A549 (cell line): ENCODE data around the gene ORC1. TPM values are rescaled to one million over a fixed set of nuclear protein-coding genes. Genes with fewer than 3 reads are reported as not detected.

Source experiments
- ATAC-seq, 2 experiments: fragments of 200-7000 bp in 1 of 2; fragments of >200 bp in 1 of 2; cut with Nextera tagmentation in 1 of 2; cut with Tn5 transposase in 1 of 2; 3 replicates each; pipeline versions ENCODE4 v1.8.0 to v1.9.1; 2018 to 2020; ENCODE audit warnings: mild to moderate bottlenecking in 1 of 2, moderate library complexity in 1 of 2
- CTCF ChIA-PET: fragments of 300-600 bp; sonication (Branson Sonifier 250); formaldehyde crosslinking; extraction: SDS; loops from one replicate; lab custom pipeline; 2021; ENCODE audit warnings: antibody characterized with exemption, inconsistent platforms; lab: Yijun Ruan, JAX
- POLR2A ChIA-PET: fragments of 350-600 bp; formaldehyde crosslinking; extraction: SDS; loops from one replicate; lab custom pipeline; 2021; ENCODE audit warnings: antibody characterized with exemption, inconsistent platforms; lab: Yijun Ruan, JAX
- DNase-seq, 2 experiments: peaks; one replicate each; pipeline versions ENCODE4 v3.0.0 to v3.0.0-alpha.2; 2011 to 2016; ENCODE audit warnings: low read depth in 1 of 2, low spot score in 1 of 2
- FAIRE-seq: peaks from 2 replicates; lab custom pipeline; 2011; peaks lifted over from hg19 to GRCh38; lab: Jason Lieb, UNC
- H3K27ac ChIP-seq, 2 experiments: fragments of >200 bp; sonication (Bioruptor Twin); formaldehyde crosslinking; 3 replicates each; pipeline ENCODE4 v1.5.1; 2016 to 2017
- H3K4me1 ChIP-seq: fragments of >200 bp; sonication (Bioruptor Twin); formaldehyde crosslinking; 3 replicates; pipeline ENCODE4 v1.6.1; 2016
- H3K4me2 ChIP-seq: fragments of >200 bp; sonication (Bioruptor Twin); formaldehyde crosslinking; 3 replicates; pipeline ENCODE4 v1.6.1; 2016
- H3K4me3 ChIP-seq: fragments of >200 bp; sonication (Bioruptor Twin); formaldehyde crosslinking; 3 replicates; pipeline ENCODE4 v1.5.1; 2016
- H3K9me3 ChIP-seq: fragments of >200 bp; sonication (Bioruptor Twin); formaldehyde crosslinking; 3 replicates; pipeline ENCODE4 v1.6.1; 2016
- BHLHE40 ChIP-seq: IDR thresholded peaks from 2 replicates; pipeline ENCODE4 v1.6.1; 2012; ENCODE audit warnings: low read depth, low read length, inconsistent platforms
- CBX8 ChIP-seq: fragments of 200-600 bp; sonication (generic); IDR thresholded peaks from 2 replicates; pipeline ENCODE4 v1.6.1; 2016
- CEBPB ChIP-seq, 2 experiments: fragments of >200 bp in 1 of 2; sonication (Bioruptor Twin) in 1 of 2; formaldehyde crosslinking in 1 of 2; IDR thresholded peaks; 2 replicates each; pipeline ENCODE4 v1.6.1; 2012 to 2016
- CHD2 ChIP-seq: fragments of 150-350 bp; IDR thresholded peaks from 2 replicates; pipeline ENCODE4 v1.6.1; 2014; ENCODE audit warnings: low read length; ENCODE audit not compliant: partially characterized antibody
- EHMT2 ChIP-seq: fragments of 200-600 bp; sonication (generic); IDR thresholded peaks from 2 replicates; pipeline ENCODE4 v1.6.1; 2016; ENCODE audit warnings: antibody characterized with exemption, low read depth, mild to moderate bottlenecking, moderate library complexity
- ESRRA ChIP-seq: fragments of 150-350 bp; IDR thresholded peaks from 2 replicates; pipeline ENCODE4 v1.6.1; 2014; ENCODE audit warnings: mild to moderate bottlenecking, low read length, borderline replicate concordance
- FOSB ChIP-seq: fragments of 250-450 bp; sonication (Bioruptor Pico); IDR thresholded peaks from 2 replicates; pipeline ENCODE4 v1.5.0; 2020; ENCODE audit warnings: mild to moderate bottlenecking, moderate library complexity
- GATA3 ChIP-seq: IDR thresholded peaks from 2 replicates; pipeline ENCODE4 v1.6.1; 2012; ENCODE audit warnings: borderline replicate concordance
- HEYL ChIP-seq: fragments of 250-450 bp; sonication (Bioruptor Pico); IDR thresholded peaks from 2 replicates; pipeline ENCODE4 v1.8.0; 2021; ENCODE audit warnings: mild to moderate bottlenecking, moderate library complexity
- HOXB13 ChIP-seq: fragments of 250-450 bp; sonication (Bioruptor Pico); IDR thresholded peaks from 2 replicates; pipeline ENCODE4 v1.5.0; 2020; ENCODE audit warnings: low read depth, mild to moderate bottlenecking, moderate library complexity
- HOXB5 ChIP-seq: fragments of 250-450 bp; sonication (Bioruptor Pico); IDR thresholded peaks from 2 replicates; pipeline ENCODE4 v1.5.0; 2020; ENCODE audit warnings: mild to moderate bottlenecking, moderate library complexity
- KDM1A ChIP-seq: fragments of 200-600 bp; sonication (generic); IDR thresholded peaks from 2 replicates; pipeline ENCODE4 v1.6.1; 2016; ENCODE audit warnings: low read depth, mild to moderate bottlenecking
- KDM5A ChIP-seq: fragments of 200-600 bp; sonication (generic); IDR thresholded peaks from 2 replicates; pipeline ENCODE4 v1.6.1; 2016; ENCODE audit warnings: antibody characterized with exemption, mild to moderate bottlenecking
- NPAS2 ChIP-seq: fragments of 250-450 bp; sonication (Bioruptor Pico); IDR thresholded peaks from 2 replicates; pipeline ENCODE4 v1.8.0; 2022; ENCODE audit warnings: mild to moderate bottlenecking, moderate library complexity, borderline replicate concordance
- PHF8 ChIP-seq: fragments of 200-600 bp; sonication (generic); IDR thresholded peaks from 2 replicates; pipeline ENCODE4 v1.6.1; 2016; ENCODE audit warnings: low read depth, mild to moderate bottlenecking, antibody characterized with exemption, moderate library complexity, borderline replicate concordance
- RAD21 ChIP-seq, 2 experiments: fragments of >200 bp in 1 of 2; sonication (Bioruptor Twin) in 1 of 2; formaldehyde crosslinking in 1 of 2; IDR thresholded peaks in 1 of 2; conservative IDR thresholded peaks in 1 of 2; 2 replicates in 1 of 2; 3 replicates in 1 of 2; pipeline ENCODE4 v1.6.1; 2012 to 2018; ENCODE audit warnings: inconsistent platforms in 1 of 2
- RCOR1 ChIP-seq: fragments of 150-350 bp; IDR thresholded peaks from 2 replicates; pipeline ENCODE4 v1.6.1; 2014; ENCODE audit warnings: antibody characterized with exemption, low read length, low read depth
- RNF2 ChIP-seq: fragments of 200-600 bp; sonication (generic); IDR thresholded peaks from 2 replicates; pipeline ENCODE4 v1.6.1; 2016; ENCODE audit warnings: low read depth, mild to moderate bottlenecking, antibody characterized with exemption, moderate library complexity, borderline replicate concordance
- SREBF2 ChIP-seq: fragments of 450-650 bp; IDR thresholded peaks from 2 replicates; pipeline ENCODE4 v1.6.1; 2014; ENCODE audit warnings: mild to moderate bottlenecking, moderate library complexity
- TFCP2L1 ChIP-seq: fragments of 250-450 bp; sonication (Bioruptor Pico); IDR thresholded peaks from 2 replicates; pipeline ENCODE4 v1.5.0; 2021; ENCODE audit warnings: mild to moderate bottlenecking
- ZFP36 ChIP-seq: fragments of 450-650 bp; IDR thresholded peaks from 2 replicates; pipeline ENCODE4 v1.6.1; 2014; ENCODE audit warnings: borderline replicate concordance; ENCODE audit not compliant: partially characterized antibody
- ZSCAN20 ChIP-seq: fragments of 250-450 bp; sonication (Bioruptor Pico); IDR thresholded peaks from 2 replicates; pipeline ENCODE4 v1.8.0; 2022; ENCODE audit warnings: mild to moderate bottlenecking, moderate library complexity
- WGBS: methylation state at CpG from one replicate; pipeline ENCODE4 v1.1.6; 2017; ENCODE audit errors: missing lambda C conversion rate; 5-methylcytosine and 5-hydroxymethylcytosine counted together
- polyA plus RNA-seq, 4 experiments: library from polyadenylated mRNA; depleted of rRNA in 3 of 4; stranded (reverse); fragments of >200 nt; fragmentation: RNase III in 1 of 4; extraction: RNeasy Plus Mini Kit Qiagen cat#74134 plus additional on column Dnase treatment in 1 of 4; gene quantifications; 2 replicates in 3 of 4; 3 replicates in 1 of 4; pipeline ENCODE4 v1.2.3, GENCODE V29; 2011 to 2017
- TF ChIP-seq, protein P1 (sequence below): IDR thresholded peaks from 2 replicates; pipeline ENCODE4 v1.6.1; 2012
- TF ChIP-seq, protein P2 (sequence below): IDR thresholded peaks from 2 replicates; pipeline ENCODE4 v1.6.1; 2012; ENCODE audit warnings: low read depth, borderline replicate concordance
- TF ChIP-seq, protein P3 (sequence below): fragments of >200 bp; sonication (Bioruptor Twin); formaldehyde crosslinking; IDR thresholded peaks from 2 replicates; pipeline ENCODE4 v1.6.1; 2016
- TF ChIP-seq, protein P4 (sequence below): fragments of 250-450 bp; sonication (Bioruptor Pico); IDR thresholded peaks from 2 replicates; pipeline ENCODE4 v1.5.0; 2020; ENCODE audit warnings: low read depth, mild to moderate bottlenecking, moderate library complexity
- TF ChIP-seq, protein P5 (sequence below): fragments of >200 bp; sonication (Bioruptor Twin); formaldehyde crosslinking; IDR thresholded peaks from 3 replicates; pipeline ENCODE4 v1.6.1; 2016

ORC1 gene
- polyA plus RNA-seq, 2 of the 4 experiments (the other 2 are of a cell fraction), result 18.9 to 19.1 TPM

DNA sequence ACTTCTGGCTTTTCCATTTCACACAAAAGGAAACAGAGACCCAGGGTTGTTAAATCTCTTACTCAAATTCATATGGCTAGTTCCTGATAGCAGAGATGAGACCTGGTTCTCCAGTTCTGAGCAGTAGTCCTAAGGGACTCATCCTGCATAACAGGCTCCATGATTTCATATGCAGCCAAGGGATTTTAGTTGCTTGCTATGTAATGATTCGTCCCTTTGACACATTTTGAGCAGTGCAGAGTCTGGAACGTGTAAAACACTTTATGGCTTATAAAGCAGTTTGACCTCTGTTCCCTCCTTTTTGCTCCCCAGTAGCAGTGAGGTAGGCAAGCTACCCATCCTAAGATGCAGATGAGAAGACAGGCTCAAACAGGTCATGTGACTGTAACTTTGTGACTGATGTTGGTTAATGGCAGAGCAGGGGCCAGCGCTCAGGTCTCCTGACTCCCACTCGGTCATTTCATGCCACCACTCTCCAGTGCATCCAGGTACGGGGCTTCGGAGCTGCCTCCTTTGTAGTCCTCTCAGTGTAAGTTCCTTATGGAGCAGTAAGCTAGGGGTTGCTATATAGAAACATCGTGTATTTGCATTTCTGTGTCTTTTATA is 62.5 kb downstream of the ORC1 start (continued):
- TF ChIP-seq, protein P1, sequence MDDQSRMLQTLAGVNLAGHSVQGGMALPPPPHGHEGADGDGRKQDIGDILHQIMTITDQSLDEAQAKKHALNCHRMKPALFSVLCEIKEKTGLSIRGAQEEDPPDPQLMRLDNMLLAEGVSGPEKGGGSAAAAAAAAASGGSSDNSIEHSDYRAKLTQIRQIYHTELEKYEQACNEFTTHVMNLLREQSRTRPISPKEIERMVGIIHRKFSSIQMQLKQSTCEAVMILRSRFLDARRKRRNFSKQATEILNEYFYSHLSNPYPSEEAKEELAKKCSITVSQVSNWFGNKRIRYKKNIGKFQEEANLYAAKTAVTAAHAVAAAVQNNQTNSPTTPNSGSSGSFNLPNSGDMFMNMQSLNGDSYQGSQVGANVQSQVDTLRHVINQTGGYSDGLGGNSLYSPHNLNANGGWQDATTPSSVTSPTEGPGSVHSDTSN, result no peak
- TF ChIP-seq EHMT2 (no peak), HOXB5 (no peak), TFCP2L1 (no peak)

DNA sequence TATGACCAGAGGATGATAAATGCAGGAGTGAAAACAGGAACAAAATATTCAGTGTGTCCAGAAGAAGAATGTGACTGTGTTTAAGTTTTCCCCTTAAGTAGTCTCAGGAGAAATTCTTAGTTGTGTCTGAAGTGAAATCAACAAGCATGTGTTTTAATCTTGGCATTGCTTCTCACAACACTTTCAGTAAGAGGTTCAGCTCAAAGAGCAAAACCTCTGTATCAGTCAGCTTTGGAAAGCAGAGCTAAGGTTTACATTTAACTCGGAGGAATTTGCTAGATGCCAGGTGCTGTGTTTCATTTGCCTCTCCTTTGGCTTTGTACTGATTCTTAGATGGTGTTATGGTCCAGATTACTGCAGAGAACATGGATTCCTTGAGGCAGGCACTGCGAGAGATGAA is 66.8 kb downstream of the ORC1 start:
- ChIA-PET POLR2A (no interaction called here), CTCF (interaction anchor here (0.8 to 1.0 kb wide), 2 partner anchors 30 to 349 kb away, joined by 3 read pairs; no protein-coding TSS in a partner anchor)
- no peak overlapping the region for H3K27ac ChIP-seq
- no peak for ATAC-seq
- TF ChIP-seq GATA3 (no peak), ZFP36 (no peak), KDM5A (no peak), RCOR1 (no peak), CBX8 (no peak), BHLHE40 (no peak), FOSB (no peak), RAD21 (conservative IDR thresholded peaks at IDR 0.05 in 1 of 2, IDR thresholded peaks at IDR 0.05 in 1 of 2) (no peak), NPAS2 (no peak), ZSCAN20 (no peak), HOXB13 (CRISPR knock-in tag) (no peak), CHD2 (no peak), SREBF2 (no peak), EHMT2 (no peak), ESRRA (no peak)
- TF ChIP-seq, protein P2, sequence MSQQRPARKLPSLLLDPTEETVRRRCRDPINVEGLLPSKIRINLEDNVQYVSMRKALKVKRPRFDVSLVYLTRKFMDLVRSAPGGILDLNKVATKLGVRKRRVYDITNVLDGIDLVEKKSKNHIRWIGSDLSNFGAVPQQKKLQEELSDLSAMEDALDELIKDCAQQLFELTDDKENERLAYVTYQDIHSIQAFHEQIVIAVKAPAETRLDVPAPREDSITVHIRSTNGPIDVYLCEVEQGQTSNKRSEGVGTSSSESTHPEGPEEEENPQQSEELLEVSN, result no peak
- TF ChIP-seq, protein P3, sequence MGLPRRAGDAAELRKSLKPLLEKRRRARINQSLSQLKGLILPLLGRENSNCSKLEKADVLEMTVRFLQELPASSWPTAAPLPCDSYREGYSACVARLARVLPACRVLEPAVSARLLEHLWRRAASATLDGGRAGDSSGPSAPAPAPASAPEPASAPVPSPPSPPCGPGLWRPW, result no peak
- TF ChIP-seq, protein P4, sequence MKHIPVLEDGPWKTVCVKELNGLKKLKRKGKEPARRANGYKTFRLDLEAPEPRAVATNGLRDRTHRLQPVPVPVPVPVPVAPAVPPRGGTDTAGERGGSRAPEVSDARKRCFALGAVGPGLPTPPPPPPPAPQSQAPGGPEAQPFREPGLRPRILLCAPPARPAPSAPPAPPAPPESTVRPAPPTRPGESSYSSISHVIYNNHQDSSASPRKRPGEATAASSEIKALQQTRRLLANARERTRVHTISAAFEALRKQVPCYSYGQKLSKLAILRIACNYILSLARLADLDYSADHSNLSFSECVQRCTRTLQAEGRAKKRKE (CRISPR knock-in tag), result no peak
- TF ChIP-seq, all 56 proteins: peak for 0
- H3K9me3 ChIP-seq, result no peaks in the 10 kb centered on the region
- no peak for DNase-seq
- H3K4me3 ChIP-seq, result no peak overlapping the region
- no peaks in the 10 kb centered on the region for H3K4me1 ChIP-seq
- H3K4me2 ChIP-seq, result no peak overlapping the region
- FAIRE-seq, result no peak
- WGBS, result 75% methylated on average over 2 of the region's 2 CpGs

DNA sequence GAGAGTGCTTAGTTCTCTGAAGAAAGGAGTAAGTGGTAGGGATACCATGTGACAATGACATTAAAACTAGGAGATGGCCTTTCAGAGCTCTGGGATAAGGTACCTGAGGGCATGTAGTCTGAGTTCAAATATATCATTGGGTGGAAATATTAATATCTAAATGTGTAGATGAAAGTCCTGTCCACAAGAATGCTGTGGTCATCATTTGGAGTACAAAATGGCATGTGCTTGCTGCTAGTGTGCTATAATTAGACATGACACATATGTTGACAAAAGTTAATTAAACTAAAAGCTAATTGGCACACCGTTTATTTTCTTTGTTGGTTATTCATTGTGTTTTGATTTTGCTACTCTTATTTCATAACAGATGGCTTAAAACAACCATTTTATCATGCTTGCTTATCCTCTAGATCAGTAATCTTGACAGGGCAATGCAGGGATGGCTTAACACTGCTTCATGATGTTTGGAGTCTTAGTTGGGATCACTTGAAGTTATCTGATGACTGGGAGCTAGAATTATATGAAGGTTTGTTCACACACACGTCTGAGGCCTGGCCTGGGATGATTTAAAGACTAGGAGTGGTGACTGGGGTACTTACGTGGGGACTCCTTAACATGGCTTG is 69.2 kb downstream of the ORC1 start:
- Histone ChIP-seq H3K4me2 (no peak overlapping the region), H3K9me3 (no peaks in the 10 kb centered on the region), H3K27ac (no peak overlapping the region), H3K4me1 (no peaks in the 10 kb centered on the region), H3K4me3 (no peak overlapping the region)
- TF ChIP-seq PHF8 (no peak), HEYL (no peak), RNF2 (no peak), CEBPB (IDR thresholded peaks at IDR 0.05) (no peak), KDM1A (no peak)
- TF ChIP-seq, protein P5, sequence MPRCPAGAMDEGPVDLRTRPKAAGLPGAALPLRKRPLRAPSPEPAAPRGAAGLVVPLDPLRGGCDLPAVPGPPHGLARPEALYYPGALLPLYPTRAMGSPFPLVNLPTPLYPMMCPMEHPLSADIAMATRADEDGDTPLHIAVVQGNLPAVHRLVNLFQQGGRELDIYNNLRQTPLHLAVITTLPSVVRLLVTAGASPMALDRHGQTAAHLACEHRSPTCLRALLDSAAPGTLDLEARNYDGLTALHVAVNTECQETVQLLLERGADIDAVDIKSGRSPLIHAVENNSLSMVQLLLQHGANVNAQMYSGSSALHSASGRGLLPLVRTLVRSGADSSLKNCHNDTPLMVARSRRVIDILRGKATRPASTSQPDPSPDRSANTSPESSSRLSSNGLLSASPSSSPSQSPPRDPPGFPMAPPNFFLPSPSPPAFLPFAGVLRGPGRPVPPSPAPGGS, result no peak
- WGBS, result 61% methylated on average over 3 of the region's 3 CpGs
- ATAC-seq, result no peak
- no peak for DNase-seq
- ChIA-PET POLR2A (no interaction called here), CTCF (interaction anchor here (0.6 to 1.5 kb wide), 3 partner anchors 9 to 207 kb away, joined by 3 to 5 read pairs (median 3); no protein-coding TSS in a partner anchor)
- no peak for FAIRE-seq
